ENCODE data around the gene MEIS2. TPM values are rescaled to one million over a fixed set of nuclear protein-coding genes. Genes with fewer than 3 reads are reported as not detected.

Gene MEIS2
- total and polyA plus RNA-seq, 2 of the 13 experiments (the other 11 are each of a cell fraction or from before 2014, with no cell fraction given), result 10.7 to 12.4 TPM

- no peak overlapping the region for H3K4me3 ChIP-seq (replicated peaks in 1 of 3; ENCODE audit: insufficient read depth in 1 of 3, low read depth in 2 of 3, low read length in 3 of 3)
- H4K20me1 ChIP-seq (ENCODE audit: insufficient read depth, low read length), result no peaks in the 10 kb centered on the region
- intact Hi-C loops (cut with micrococcal nuclease; ENCODE audit: unreplicated experiment) (loop anchor here (10.0 kb wide), 1 partner anchor 113 kb away; no protein-coding TSS in a partner anchor), in situ Hi-C loops (cut with HindIII; ENCODE audit: extremely low pct_ligation_motif_present, low pct_unique_long_range_greater_than_20kb) (no loop called here)
- TF ChIP-seq HMG20B (CRISPR knock-in tag; conservative IDR thresholded peaks at IDR 0.05) (no peak), STAG1 (CRISPR knock-in tag; IDR thresholded peaks at IDR 0.05) (no peak), HMGA1 (CRISPR knock-in tag; conservative IDR thresholded peaks at IDR 0.05) (no peak)
- FAIRE-seq (no peak), DNase-seq (ENCODE audit: low spot score) (no peak), ATAC-seq (no peak)
- peaks cover 11% of the 10 kb centered on the region for H3K4me1 ChIP-seq (ENCODE audit: insufficient read depth, low read length)
- BruUV-seq (replicated peaks), result no TSS peak
- H3K27me3 ChIP-seq (ENCODE audit: control insufficient read depth in 1 of 2, insufficient read depth in 2 of 2, low read length in 2 of 2), result no peaks in the 10 kb centered on the region
- no peak overlapping the region for H3K4me2 ChIP-seq (ENCODE audit: low read depth, low read length)
- H2AFZ ChIP-seq (ENCODE audit: low read length), result no peak overlapping the region
- no peaks in the 10 kb centered on the region for H3K9me3 ChIP-seq (ENCODE audit: low read length)
- no peak overlapping the region for H3K9ac ChIP-seq (ENCODE audit: insufficient read depth, low read depth, low read length)
- H3K79me2 ChIP-seq (ENCODE audit: insufficient read depth, low read length), result no peaks in the 10 kb centered on the region
- H3K36me3 ChIP-seq (replicated peaks in 1 of 2; ENCODE audit: control insufficient read depth in 1 of 2, insufficient read depth in 2 of 2, low read length in 2 of 2), result peaks cover 0 to 10% of the 10 kb centered on the region in 2 experiments; a peak in 1 of 5 replicates
- POLR2A ChIA-PET, result no interaction called here
- no peak overlapping the region for H3K27ac ChIP-seq (ENCODE audit: extremely low read length, insufficient read depth, low read length)
- CTCF ChIA-PET (ENCODE audit: low intra/inter-chr PET ratio, low total read pairs), result no interaction called here
- 94% methylated on average over 5 of the region's 5 CpGs for WGBS (ENCODE audit: low lambda C conversion rate)
These were observed 168.3 kb downstream of the MEIS2 start for GRCh38 chr15:36932070-36932469.

DNA sequence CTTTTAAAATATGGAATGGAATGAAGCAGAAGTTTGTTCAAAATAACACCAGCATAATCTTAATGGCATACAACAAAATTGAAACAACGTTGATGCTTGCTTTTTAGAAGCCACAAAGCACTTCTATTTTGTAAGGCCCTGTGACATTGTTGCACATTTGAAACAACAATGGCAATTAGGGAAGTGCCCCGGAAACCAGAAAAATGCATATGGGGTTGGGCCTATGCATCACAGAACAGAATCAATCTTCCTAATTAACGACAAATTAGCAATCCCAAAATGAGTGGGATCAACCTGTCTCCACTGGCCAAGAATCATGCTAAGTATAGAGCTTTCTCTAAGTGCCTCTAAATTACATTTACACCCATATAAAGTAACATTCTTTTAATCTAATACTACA, 168.9 kb downstream of the MEIS2 start:
- FAIRE-seq (no peak), ATAC-seq (no peak), DNase-seq (ENCODE audit: low spot score) (no peak)
- POLR2A ChIA-PET, result no interaction called here
- Histone ChIP-seq H3K9me3 (ENCODE audit: low read length) (no peaks in the 10 kb centered on the region), H3K4me2 (ENCODE audit: low read depth, low read length) (no peak overlapping the region), H2AFZ (ENCODE audit: low read length) (no peak overlapping the region), H3K4me3 (replicated peaks in 1 of 3; ENCODE audit: insufficient read depth in 1 of 3, low read depth in 2 of 3, low read length in 3 of 3) (no peak overlapping the region), H3K27me3 (ENCODE audit: control insufficient read depth in 1 of 2, insufficient read depth in 2 of 2, low read length in 2 of 2) (no peaks in the 10 kb centered on the region), H3K27ac (ENCODE audit: extremely low read length, insufficient read depth, low read length) (no peak overlapping the region), H4K20me1 (ENCODE audit: insufficient read depth, low read length) (no peaks in the 10 kb centered on the region), H3K36me3 (replicated peaks in 1 of 2; ENCODE audit: control insufficient read depth in 1 of 2, insufficient read depth in 2 of 2, low read length in 2 of 2) (peaks cover 0 to 10% of the 10 kb centered on the region in 2 experiments; a peak in 1 of 5 replicates), H3K4me1 (ENCODE audit: insufficient read depth, low read length) (peaks cover 7% of the 10 kb centered on the region; the same call in 1 of the 2 replicates), H3K9ac (ENCODE audit: insufficient read depth, low read depth, low read length) (no peak overlapping the region), H3K79me2 (ENCODE audit: insufficient read depth, low read length) (no peaks in the 10 kb centered on the region)
- intact Hi-C loops (cut with micrococcal nuclease; ENCODE audit: unreplicated experiment) (loop anchor here (10.0 kb wide), 1 partner anchor 113 kb away; no protein-coding TSS in a partner anchor), in situ Hi-C loops (cut with HindIII; ENCODE audit: extremely low pct_ligation_motif_present, low pct_unique_long_range_greater_than_20kb) (no loop called here)
- CTCF ChIA-PET (ENCODE audit: low intra/inter-chr PET ratio, low total read pairs), result no interaction called here
- TF ChIP-seq, protein P1, sequence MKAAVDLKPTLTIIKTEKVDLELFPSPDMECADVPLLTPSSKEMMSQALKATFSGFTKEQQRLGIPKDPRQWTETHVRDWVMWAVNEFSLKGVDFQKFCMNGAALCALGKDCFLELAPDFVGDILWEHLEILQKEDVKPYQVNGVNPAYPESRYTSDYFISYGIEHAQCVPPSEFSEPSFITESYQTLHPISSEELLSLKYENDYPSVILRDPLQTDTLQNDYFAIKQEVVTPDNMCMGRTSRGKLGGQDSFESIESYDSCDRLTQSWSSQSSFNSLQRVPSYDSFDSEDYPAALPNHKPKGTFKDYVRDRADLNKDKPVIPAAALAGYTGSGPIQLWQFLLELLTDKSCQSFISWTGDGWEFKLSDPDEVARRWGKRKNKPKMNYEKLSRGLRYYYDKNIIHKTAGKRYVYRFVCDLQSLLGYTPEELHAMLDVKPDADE (CRISPR knock-in tag; IDR thresholded peaks at IDR 0.05), result no peak
- no peak for TF ChIP-seq ZSCAN12 (CRISPR knock-in tag; IDR thresholded peaks at IDR 0.05)
- 81% methylated on average over 3 of the region's 3 CpGs for WGBS (ENCODE audit: low lambda C conversion rate)
- BruUV-seq (replicated peaks), result no TSS peak

Data from HepG2 (cell line).